HG03103 (cell line): ENCODE data around the gene XYLT1.

Experiments used
- ATAC-seq: cut with Tn5 transposase; IDR thresholded peaks from one replicate; pipeline ENCODE4 v1.9.1; 2021; ENCODE audit warnings: low read depth; ENCODE audit not compliant: unreplicated experiment

Gene XYLT1

DNA sequence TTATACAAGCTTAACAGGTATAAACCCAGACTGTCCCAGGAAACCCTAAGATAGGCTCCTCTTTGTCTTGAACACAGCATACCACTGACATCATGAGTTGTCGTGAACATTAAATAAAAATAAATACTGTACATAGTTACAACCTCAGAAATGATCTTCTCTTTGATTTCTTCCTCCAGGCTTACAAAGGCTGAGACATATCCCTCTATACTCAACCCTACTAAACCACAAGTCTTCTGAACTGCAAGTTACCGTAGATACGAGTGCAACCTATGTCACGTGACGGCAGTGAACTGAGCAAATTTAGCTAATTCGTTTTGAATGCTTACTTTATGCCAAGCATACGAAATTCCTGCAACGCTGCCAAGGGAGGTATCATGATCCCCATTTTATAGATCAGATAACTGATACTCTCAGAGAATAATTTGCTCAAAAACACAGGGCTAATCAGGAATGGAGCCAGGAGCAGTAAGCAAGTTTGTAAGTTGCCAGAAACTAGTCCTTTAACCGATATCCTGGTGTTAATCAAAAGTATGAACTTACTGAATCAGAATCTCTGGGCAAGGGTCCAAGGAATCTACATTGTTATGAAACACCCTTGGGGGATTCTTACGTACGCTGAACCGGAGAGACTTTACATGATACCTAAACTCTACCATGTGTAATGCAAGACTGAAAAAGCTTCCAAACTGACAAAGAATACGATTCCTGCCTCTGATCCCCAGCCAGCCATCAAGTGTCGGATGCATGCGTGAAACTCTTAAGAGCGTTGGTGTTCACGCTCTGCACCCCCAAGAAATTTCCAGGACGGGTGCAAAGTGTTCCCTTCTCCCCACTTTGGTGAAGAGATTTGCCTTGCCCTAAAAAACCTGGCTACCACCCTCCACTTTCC, 106.2 kb downstream of the XYLT1 start:
- no peak for ATAC-seq

DNA sequence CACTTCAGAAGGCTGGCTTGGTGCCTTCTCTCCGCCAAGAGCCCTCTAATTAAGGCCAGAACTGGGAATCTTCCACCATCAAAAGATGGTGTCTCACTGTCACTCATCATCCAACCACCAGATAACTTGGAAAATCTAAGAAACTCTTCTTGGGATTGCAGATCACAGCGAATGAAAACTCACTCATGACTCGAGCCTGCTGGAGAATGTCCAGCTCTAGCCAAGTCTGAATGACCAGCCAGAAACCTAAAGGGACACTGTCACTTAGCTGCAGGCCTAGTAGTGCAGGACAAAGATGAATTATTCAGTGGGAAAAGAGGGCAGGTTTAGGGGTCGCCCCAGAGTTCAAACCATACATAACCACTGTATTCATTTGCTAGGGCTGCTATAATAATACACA, 107.8 kb downstream of the XYLT1 start:
- ATAC-seq: no peak

DNA sequence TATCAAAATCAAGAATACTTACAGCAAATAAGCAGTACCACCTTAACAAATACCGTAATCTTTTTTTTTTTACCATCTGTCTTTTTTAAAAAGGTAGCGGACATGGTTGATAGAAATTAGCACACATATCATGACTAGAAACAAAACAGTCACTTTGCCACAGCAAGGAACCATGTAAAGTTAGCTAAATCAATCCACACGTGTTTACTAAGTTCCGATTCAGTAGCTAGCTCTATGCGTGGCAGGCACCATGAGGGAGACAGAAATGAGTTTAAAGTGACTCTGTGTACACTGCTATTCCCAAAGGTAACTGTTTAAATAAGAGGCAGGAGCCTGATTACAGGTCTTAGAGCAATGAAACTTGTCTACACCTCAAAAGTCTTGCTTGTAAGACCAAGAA, 108.6 kb downstream of the XYLT1 start:
- no peak for ATAC-seq

DNA sequence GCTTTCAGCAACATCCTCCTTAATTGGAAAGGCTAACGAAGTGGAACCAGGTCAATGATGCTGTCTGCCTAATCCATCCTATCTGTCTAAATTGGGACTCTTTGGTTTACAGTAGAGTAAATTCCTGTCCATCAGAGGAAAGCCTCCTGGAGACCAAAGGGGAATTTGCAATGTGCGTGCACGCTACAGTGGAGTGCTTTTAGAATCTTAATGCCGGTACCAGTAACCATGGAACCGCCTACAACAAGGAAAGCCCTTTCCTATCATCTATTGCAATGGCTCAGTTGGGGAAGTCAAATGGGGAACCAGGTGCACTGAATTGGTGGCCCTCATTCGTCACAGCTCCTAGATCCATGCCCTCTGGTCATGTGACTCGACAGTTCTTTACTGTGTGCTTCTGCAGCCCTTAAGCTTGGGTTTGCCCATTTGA, 110.1 kb downstream of the XYLT1 start:
- ATAC-seq: no peak

DNA sequence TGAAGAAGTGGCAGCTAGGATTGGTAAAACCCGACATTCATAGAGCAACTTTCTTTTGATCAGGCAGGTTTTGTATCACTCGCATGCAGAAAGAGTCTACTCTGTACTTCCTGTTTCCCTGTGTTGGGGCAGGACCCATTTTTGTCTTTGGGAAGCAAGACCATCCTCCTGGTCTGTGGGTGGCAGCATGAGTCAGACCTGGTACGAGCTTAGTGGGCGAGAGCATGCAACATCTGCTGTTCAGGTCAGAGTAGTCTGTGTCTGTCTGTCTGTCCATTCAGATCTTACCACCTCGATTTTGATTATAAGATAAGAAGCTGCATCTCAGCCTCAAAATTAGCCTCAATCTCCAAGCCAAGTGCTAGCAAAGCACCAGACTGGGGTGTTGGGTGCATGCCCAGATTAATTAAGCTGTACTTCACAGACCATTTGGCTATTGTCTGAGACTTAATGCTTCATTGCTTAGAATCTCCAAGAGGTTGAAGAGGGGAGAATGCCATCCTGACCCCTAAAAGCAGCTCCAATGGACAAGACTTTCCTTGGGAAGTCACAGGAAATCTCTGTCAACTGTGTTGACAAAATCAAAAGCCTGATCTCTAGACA, 110.9 kb downstream of the XYLT1 start:
- no peak for ATAC-seq

DNA sequence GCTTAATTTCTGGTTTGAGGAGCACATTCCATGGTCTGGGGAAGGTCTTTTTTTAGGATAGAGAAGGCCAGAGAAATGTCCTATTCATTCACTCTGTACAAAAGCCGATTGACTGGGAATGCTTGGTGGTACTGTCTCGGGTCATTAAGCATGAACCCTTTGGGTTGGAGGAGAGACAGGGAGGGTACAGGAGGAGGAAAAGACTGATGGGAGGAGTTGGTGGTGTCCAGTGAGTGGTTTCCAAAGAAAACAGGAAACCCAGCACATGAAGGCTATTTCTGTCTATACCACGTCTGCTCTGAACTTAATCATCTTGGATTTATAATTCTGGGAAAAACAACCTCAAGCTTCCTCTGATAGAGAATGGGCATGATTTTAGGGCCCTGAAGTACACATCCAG, 111.9 kb downstream of the XYLT1 start:
- ATAC-seq: no peak

DNA sequence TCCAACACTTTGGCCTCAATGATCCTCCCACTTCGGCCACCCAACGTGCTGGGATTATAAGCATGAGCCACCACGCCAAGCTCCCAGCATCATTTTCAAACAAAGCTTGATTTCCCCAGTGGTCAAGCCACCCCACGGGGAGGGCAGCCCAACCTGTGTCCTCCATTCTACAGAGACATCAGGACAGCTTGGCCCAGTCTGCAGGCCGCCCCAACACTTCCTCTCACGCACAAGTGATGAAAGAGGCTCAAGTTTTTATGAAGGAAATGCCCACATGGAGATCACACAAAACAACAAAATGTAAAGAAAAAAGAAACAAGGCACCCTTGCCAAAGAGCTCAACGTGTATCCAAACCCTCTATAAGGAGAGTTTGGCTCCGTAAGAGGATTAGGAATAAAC, 112.4 kb downstream of the XYLT1 start:
- no peak for ATAC-seq

DNA sequence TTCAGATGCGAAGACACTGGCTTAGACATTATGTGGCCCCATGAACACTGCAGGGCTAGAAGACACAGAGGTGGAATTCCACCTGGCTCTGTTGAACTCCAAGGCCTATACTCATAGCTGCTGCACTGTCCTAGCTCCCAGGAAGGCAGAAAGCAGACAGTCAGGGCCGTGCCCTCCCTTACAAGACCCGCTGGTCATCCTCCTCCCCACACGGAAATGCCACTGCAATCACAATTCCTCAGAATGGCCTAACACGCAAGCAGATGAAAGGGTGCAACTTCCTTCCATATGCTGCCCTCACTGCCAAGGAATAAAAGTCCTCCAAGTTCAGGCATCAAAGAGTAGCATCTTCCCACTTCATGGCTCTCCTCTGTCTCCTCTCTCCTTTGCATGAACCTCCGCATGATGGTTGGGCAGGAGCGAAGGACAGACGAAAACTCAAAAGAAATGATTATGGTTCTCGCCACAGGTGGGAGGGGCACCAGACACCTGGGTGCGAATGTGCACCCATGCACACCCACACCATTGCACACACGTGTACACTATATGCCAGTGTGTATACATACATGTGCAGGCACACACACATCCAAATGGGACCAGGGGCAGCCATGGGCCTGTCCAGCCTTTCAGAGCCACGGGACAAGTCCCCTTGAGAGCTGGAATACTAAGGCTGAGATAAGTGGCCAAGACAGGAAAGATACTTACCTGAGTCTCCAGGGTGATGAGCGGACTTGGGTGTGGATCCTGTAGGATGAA, 113.3 kb downstream of the XYLT1 start:
- no peak for ATAC-seq

DNA sequence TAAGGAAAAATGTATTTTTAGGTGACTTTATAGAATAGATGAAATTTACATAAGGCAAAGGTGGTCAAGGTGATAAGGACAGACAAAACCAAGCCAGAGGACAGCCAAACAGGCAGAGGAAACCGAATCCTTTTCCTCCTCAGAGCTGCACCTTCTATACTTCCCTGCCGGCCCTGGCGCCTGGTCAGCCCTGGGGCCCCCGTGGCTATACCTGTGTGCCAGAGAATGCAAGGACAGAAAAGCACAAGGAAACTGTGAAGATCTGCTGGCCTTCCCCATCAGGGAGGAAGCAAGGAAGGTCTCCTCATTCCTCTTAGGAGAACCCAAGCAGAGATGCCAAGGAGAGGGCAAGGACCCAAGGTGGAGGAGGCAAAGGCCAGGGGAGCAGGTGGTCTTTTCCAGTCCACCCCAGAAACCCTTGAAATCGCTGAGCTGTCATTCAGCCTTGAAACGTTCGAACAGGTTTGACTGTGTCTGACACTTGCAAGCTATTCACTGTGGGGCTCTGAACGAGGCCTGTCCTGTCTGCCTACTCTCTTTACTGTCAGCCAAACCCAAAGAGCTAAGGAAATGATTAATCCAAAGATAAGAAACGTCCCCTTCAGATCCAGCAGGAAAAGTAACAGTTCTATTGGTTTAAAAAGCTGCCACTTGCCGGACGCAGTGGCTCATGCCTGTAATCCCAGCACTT, 114.4 kb downstream of the XYLT1 start:
- no peak for ATAC-seq

DNA sequence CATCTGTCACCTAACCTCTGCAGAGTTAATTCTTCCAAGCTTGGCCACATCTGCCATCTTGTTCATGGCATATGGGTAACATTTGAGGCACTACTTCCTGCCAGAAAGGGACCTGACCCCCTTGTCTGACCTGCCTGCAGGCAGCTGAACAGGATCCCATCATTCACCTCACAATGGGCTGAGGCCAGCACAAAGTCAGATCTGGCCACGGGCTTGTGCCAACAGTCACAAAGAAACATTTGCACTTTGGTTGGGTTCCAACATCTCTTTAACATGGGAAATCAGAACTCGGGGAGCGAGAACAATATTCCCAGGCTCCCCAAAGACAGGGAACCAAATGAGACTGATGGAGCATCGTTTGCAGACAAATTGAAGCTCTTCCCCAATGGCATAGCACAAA, 116.1 kb downstream of the XYLT1 start:
- no peak for ATAC-seq

DNA sequence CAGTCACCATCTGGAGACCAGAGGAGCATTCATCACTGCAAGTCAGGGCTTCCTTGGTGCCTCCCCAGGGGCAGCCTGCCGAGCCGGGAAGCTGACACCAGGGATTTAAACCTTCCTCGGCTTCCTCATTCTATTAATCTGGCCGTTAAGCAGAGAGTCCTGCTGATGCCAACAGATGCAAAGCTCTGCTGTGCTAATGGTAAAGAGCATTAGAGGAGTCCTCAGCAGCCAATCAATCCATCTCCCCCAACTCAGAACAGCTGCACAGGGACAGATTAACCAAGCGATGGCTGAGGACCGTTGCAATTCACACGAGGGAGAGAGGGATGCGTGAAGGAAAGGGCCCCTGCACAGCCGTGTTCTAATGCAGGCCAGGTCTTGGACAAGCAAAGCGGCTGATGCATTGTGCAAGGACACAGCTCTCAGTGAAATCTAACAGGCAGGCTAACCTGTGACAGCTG, 116.6 kb downstream of the XYLT1 start:
- ATAC-seq: no peak

DNA sequence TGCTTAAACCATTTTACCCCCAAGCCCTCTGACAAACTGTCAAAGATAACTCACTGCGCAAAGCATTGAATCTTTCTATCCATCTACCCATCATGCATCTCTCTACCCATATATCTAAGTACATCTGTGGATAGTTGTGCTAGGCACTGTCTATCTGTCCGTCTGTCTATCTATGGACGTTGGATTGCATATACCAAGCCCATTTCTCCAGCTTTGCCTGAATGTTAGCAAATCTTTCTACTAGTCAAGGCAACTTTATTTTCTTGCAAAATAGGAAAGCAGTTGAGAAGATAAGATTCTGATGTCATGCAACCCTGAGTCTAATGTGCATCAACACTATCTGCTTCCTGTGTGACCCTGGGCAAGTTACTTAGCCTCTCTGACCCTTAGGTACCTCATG, 117.2 kb downstream of the XYLT1 start:
- no peak for ATAC-seq

DNA sequence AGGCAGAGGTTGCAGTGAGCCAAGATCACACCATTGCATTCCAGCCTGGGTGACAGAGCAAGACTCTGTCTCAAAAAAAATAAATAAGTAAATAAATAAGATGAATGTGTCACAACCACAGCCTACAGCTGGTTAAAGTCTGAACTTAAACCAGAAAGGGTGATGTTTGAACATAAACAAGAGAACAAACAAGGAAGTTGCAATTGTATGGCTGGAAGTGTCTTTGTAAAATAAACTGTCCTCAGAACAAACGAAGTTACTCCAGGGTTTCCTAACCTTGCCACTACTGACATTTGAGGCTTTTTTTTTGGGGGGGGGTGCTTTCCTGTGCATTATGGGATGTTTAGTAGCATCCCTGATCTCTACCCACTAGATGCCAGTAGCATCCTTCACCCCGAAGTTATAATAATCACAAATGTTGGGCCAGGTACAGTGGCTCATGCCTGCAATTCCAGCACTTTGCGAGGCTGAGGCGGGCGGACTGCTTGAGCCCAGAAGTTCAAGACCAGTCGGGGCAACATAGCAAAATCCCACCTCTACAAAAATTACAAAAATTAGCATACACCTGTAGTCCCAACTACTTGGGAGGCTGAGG, 119.2 kb downstream of the XYLT1 start:
- no peak for ATAC-seq

DNA sequence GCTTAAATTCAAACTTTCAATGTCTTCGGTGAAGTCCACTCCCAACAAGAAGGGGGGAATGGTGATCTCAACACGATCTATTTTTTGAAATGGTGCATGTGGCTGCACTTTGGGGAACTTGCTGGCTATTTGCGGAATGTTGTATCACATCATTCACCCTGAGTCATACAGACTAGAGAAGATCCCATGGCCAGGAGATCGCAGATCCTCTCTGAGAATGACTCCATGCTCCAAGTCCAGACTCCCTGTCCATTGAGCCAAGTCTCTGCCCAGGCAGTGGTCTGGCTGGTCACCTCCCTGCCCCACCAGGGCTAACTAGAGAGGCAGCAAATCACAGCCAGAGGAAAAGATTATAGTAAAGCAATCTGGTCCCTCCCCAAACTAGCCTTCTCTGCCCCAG, 120.6 kb downstream of the XYLT1 start:
- ATAC-seq: no peak

DNA sequence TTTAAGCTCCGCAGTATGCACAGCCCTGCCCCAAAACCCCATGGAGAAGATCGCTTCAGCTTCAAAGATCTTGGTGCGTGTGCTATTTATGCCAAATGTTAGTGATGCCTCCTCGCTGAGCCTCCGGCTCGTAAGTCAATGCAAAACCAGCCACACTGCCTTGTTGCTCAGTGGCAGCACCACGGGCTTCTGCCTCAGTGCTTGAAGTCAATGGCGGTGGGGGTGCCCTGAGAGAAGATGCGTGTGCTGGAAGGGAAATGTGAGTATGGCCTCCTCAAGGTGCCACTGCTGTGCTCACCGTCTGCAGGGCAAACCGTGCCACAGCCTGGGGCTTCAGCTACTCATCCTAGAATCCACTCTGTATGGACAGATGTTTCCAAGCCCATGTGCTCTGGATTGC, 121.9 kb downstream of the XYLT1 start:
- ATAC-seq: no peak

DNA sequence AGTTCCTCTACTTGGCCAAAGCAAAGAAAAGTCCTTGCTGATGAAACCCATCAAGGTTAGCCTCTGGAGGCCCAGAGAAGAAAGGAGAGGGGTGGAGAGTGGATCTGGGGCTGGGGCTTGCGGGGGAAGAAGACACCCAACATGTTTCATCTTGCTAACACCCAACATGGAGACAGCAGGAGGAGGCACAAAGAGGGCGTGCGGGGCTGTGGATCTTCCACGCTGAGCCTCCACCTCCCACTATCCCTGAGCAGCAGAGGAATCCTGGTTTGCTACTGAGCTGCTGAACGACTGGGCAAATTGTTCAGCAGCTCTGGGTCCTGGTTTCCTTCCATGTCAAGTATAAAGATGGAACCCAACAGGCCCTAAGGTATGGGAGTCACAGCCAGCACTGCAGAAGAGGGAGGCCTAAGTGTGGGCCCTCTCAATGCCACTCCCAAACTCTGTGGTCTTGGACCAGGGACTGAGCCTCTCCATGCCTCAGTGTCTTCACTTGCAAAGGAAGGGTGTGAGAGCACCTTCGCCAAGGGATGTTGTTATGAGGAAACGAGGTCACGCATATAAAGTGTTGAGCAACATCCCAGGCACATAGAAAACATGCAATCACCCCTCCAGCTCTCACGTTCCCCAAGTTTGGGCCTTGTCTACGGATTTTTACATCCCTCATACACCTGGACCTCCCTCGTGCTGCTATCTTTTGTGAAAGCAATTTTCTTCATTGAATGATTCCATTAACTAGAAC, 122.5 kb downstream of the XYLT1 start:
- ATAC-seq: no peak

DNA sequence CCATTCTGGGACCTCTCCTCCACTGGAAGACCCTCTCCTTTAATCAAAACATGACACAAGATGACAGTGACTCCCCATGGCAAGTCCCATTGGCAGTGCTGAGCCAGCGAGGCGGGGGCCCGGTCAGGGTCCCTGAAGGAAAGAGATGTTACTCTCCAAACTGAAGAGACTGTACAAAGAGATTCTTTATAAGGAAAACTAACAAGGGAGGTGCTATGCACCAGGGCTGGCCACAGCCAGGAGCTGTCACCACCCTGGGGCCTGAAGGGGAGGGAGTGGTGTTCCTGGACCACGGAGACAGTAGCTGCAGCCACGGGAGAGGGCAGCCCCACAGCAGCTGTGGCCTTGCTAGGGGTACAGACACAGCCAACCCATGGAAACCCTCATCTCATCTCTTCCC, 123.1 kb downstream of the XYLT1 start:
- no peak for ATAC-seq

DNA sequence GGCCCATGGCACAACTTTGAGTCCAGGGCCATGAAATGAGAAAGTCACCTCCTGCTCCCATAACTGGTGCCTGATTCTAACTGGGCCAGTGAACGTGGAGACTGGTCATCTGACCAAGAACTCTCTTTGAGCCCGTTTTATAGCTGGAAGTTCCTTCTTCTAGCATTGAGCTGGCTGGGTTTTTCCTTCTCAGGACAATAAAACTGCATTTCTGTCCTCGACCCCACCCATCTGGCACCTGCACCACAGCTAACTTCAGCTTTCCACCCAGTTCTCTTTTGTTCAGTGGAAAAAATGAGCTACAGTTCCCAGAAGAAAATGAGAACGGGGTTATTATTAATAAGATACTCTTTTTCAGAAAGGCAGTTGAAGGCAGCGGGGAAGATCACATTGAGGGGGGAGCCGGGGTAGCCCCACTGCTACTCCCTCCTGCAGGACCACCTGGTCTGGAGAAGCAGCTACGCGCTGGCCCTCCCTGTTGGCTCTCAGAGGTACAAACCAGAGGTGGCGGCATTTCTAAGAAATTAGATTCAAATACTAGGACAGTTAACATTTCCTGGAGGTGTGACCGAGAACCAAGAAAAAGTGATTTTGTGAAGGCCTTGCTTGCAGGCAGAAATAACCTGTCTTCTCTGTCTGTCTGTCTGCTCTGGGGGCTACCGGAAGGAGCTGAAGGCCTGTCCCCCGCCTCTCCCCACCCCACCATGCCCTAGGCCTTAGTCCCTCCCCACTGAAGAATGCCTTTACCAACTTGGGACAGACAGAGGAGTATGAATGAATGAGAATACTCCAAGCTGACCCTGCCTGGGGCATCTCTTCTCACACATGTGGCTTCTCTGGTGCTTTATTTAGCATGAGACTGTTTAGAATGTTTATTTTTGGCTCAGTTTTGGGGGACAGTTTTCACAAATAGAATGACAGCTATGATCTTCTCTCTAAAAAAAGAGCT, 123.9 kb downstream of the XYLT1 start:
- ATAC-seq: no peak

DNA sequence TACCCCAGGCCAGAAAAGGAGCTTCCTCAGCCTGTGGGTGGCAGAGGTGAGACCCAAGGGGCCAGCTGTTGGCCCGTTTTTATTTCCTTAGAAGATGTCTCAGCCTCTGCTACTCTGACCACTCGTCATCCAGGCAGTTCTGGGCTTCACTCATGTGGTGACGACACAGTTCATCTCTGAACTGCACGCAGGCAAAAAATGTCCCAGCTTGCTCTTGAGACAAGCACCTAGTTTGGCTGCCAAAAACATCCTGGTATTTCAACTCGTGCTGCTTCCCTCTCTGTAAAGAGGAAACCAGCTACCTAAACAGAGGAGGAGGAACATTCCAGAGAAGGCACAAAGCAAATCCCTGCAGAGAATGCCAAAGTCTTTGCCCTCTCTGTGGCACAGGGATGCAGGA, 125.7 kb downstream of the XYLT1 start:
- ATAC-seq: no peak
